NOMO-1 treated with dmso at 0.1 percent for 144 hours (cell line): ENCODE data around the gene BARX2.

Source experiments
- DNase-seq: peaks from one replicate; lab custom pipeline; 2025; ENCODE audit not compliant: unreplicated experiment; lab: John Stamatoyannopoulos, UW

The BARX2 gene

GRCh38 chr11:129373489-129373953 lies 2.1 kb upstream of the BARX2 start:
- DNase-seq = no peak

GRCh38 chr11:129374081-129374992 lies 1.3 kb upstream of the BARX2 start:
- no peak for DNase-seq

- no peak for DNase-seq
Observed at GRCh38 chr11:129374993-129375750, 476 bp upstream of the BARX2 start.

GRCh38 chr11:129376658-129377341 lies 1.2 kb downstream of the BARX2 start:
- DNase-seq = no peak

GRCh38 chr11:129377739-129378138 lies 2.1 kb downstream of the BARX2 start:
- no peak for DNase-seq

GRCh38 chr11:129380413-129380812 lies 4.8 kb downstream of the BARX2 start:
- no peak for DNase-seq

- DNase-seq = no peak
Observed at GRCh38 chr11:129382583-129382982, 6.9 kb downstream of the BARX2 start.

- DNase-seq = no peak
Observed at GRCh38 chr11:129383060-129383459, 7.4 kb downstream of the BARX2 start.

GRCh38 chr11:129383502-129383901 lies 7.9 kb downstream of the BARX2 start:
- no peak for DNase-seq

GRCh38 chr11:129384415-129384814 lies 8.8 kb downstream of the BARX2 start:
- DNase-seq = no peak

GRCh38 chr11:129385801-129386200 lies 10.2 kb downstream of the BARX2 start:
- DNase-seq = no peak

- no peak for DNase-seq
Observed at GRCh38 chr11:129386795-129387397, 11.2 kb downstream of the BARX2 start.

- no peak for DNase-seq
Observed at GRCh38 chr11:129387434-129387833, 11.8 kb downstream of the BARX2 start.

- no peak for DNase-seq
Observed at GRCh38 chr11:129388824-129389223, 13.2 kb downstream of the BARX2 start.

GRCh38 chr11:129390303-129390821 lies 14.7 kb downstream of the BARX2 start:
- no peak for DNase-seq

- no peak for DNase-seq
Observed at GRCh38 chr11:129391360-129391759, 15.7 kb downstream of the BARX2 start.

- DNase-seq = no peak
Observed at GRCh38 chr11:129391821-129392220, 16.2 kb downstream of the BARX2 start.

- DNase-seq = no peak
Observed at GRCh38 chr11:129392995-129393394, 17.3 kb downstream of the BARX2 start.

GRCh38 chr11:129394709-129395108 lies 19.1 kb downstream of the BARX2 start:
- DNase-seq = no peak

- no peak for DNase-seq
Observed at GRCh38 chr11:129395432-129395831, 19.8 kb downstream of the BARX2 start.

- DNase-seq = no peak
Observed at GRCh38 chr11:129395883-129396282, 20.2 kb downstream of the BARX2 start.
